Erythroblast (primary cell): ENCODE results near the gene ZNF689.

Source experiments
- GATA1 ChIP-seq: IDR thresholded peaks from 2 replicates; pipeline ENCODE4 v1.6.1; 2011; ENCODE audit warnings: low read depth, mild to moderate bottlenecking, control low read depth, low read length, moderate library complexity
- POLR2A ChIP-seq: IDR thresholded peaks from 2 replicates; pipeline ENCODE4 v1.6.1; 2011; ENCODE audit warnings: mild to moderate bottlenecking, low read length

GRCh38 chr16:30555315-30556124 lies 54.7 kb downstream of the ZNF689 start:
- TF ChIP-seq POLR2A (no peak), GATA1 (no peak)
